GM12892 (cell line): Measurements from ENCODE around the gene ARFIP1. TPM values are rescaled to one million over a fixed set of nuclear protein-coding genes. Genes with fewer than 3 reads are reported as not detected.
"Not testable (repeated sequence)": the region's sequence is repeated elsewhere in the genome, so short reads cannot be mapped to it uniquely, and the experiment has no call there.

Source experiments
- DNase-seq: peaks from one replicate; pipeline ENCODE4 v3.0.0; 2011; ENCODE audit not compliant: insufficient read length
- FAIRE-seq: peaks from 2 replicates; lab custom pipeline; 2011; peaks lifted over from hg19 to GRCh38; lab: Jason Lieb, UNC
- POLR2A ChIP-seq: IDR thresholded peaks from 2 replicates; pipeline ENCODE4 v1.6.1; 2011; ENCODE audit warnings: low read depth, low read length, control low read depth
- POLR2AphosphoS5 ChIP-seq: IDR thresholded peaks from 2 replicates; pipeline ENCODE4 v1.6.1; 2011; ENCODE audit warnings: low read depth, low read length, control low read depth
- TAF1 ChIP-seq: IDR thresholded peaks from 2 replicates; pipeline ENCODE4 v1.6.1; 2011; ENCODE audit warnings: low read depth, mild to moderate bottlenecking, control low read depth, low read length, borderline replicate concordance
- polyA plus RNA-seq: library from polyadenylated mRNA; unstranded; fragments of >200 nt; gene quantifications from one replicate; pipeline ENCODE4 v1.2.1, GENCODE V29; 2012; ENCODE audit warnings: missing spikeins, inconsistent platforms; ENCODE audit not compliant: missing spikeins

ARFIP1 gene
- 11.7 TPM for polyA plus RNA-seq

- FAIRE-seq (peak; percentile 99), DNase-seq (peak; percentile 81)
- TF ChIP-seq POLR2AphosphoS5, result peak; percentile 80
- peak; percentile 75; the same call in 1 of the 2 replicates for TF ChIP-seq POLR2A
- TF ChIP-seq TAF1, result peak; percentile 80
Measured at GRCh38 chr4:152779513-152780266, at the start of gene ARFIP1, which contains the start of gene TIGD4. Gene ARFIP1 (plus strand): TSS chr4:152779954. CDS start chr4:152829634, 49,680 bp downstream. Gene TIGD4 (minus strand): TSS chr4:152779730. CDS start chr4:152771004, 8,726 bp downstream.

- no peak for TF ChIP-seq POLR2AphosphoS5
- no peak for TF ChIP-seq POLR2A
- TF ChIP-seq TAF1, result no peak
- no peak for DNase-seq
- FAIRE-seq, result no peak
Measured at GRCh38 chr4:152731997-152732396, 47.8 kb upstream of the ARFIP1 start.

- DNase-seq, result no peak
- peak; percentile 24 for FAIRE-seq
- no peak for TF ChIP-seq POLR2AphosphoS5
Measured at GRCh38 chr4:152734015-152734698, 45.6 kb upstream of the ARFIP1 start.

GRCh38 chr4:152734699-152735050, 45.1 kb upstream of the ARFIP1 start:
- FAIRE-seq, result no peak
- no peak for DNase-seq
- no peak for TF ChIP-seq TAF1
- TF ChIP-seq POLR2AphosphoS5, result no peak

GRCh38 chr4:152735396-152735859, 44.3 kb upstream of the ARFIP1 start:
- DNase-seq (no peak), FAIRE-seq (peak; percentile 89)
- TF ChIP-seq POLR2AphosphoS5, result no peak
- no peak for TF ChIP-seq TAF1
- TF ChIP-seq POLR2A, result no peak

- DNase-seq, result no peak
- FAIRE-seq, result peak; percentile 48
- TF ChIP-seq TAF1 (no peak), POLR2AphosphoS5 (no peak)
Measured at GRCh38 chr4:152735906-152736305, 43.8 kb upstream of the ARFIP1 start.

GRCh38 chr4:152738827-152739226, 40.9 kb upstream of the ARFIP1 start:
- TF ChIP-seq TAF1, result no peak
- no peak for TF ChIP-seq POLR2A
- no peak for TF ChIP-seq POLR2AphosphoS5
- no peak for DNase-seq
- FAIRE-seq, result no peak

GRCh38 chr4:152747444-152747843, 32.3 kb upstream of the ARFIP1 start:
- TF ChIP-seq POLR2A, result no peak
- no peak for TF ChIP-seq TAF1
- no peak for FAIRE-seq

GRCh38 chr4:152748619-152749018, 31.1 kb upstream of the ARFIP1 start:
- DNase-seq, result no peak
- no peak for TF ChIP-seq TAF1
- no peak for TF ChIP-seq POLR2A
- TF ChIP-seq POLR2AphosphoS5, result no peak
- FAIRE-seq, result no peak

More at GRCh38 chr4:152747444-152747843, 32.3 kb upstream of the ARFIP1 start:
- no peak for DNase-seq

- DNase-seq (no peak), FAIRE-seq (no peak)
- TF ChIP-seq POLR2A (no peak), TAF1 (no peak), POLR2AphosphoS5 (no peak)
Measured at GRCh38 chr4:152763796-152764195, 16.0 kb upstream of the ARFIP1 start.

GRCh38 chr4:152765069-152765737, 14.6 kb upstream of the ARFIP1 start:
- FAIRE-seq, DNase-seq: not testable (repeated sequence)
